ENCODE measurements around the gene TEX38.

Gene TEX38

DNA sequence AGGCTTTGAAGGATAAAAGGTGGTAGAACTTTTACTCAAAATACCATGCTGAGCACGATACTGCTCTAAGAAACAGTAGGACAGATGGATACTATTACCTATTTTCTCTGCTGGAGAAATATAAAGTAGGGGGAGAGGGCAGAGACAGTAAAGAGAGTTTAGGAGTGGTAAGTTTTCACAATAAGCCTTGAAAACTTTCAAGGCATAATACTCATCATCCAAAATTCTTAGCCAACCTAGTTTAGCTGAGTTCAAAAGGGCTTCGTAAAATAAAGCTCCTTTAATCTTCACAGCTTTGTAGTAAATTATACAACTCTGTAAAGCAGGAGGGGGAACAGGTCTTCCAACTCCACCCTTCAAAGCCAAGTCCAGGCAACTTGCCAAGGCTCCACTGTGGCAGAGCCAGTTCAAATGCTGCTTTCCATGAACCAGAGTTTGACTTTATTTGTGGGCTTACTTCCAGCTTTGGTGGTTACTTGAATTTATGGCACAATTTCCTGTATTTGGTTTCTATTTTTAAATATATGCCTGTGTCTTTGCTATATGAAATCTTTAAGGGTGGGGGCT, 15.5 kb downstream of the TEX38 start:
- H3K4me3 ChIP-seq = no peak overlapping the region
- no peak for TF ChIP-seq CTCF (IDR thresholded peaks at IDR 0.05)
- no peak for DNase-seq (ENCODE audit: low spot score)
- no peak overlapping the region for H3K27ac ChIP-seq

DNA sequence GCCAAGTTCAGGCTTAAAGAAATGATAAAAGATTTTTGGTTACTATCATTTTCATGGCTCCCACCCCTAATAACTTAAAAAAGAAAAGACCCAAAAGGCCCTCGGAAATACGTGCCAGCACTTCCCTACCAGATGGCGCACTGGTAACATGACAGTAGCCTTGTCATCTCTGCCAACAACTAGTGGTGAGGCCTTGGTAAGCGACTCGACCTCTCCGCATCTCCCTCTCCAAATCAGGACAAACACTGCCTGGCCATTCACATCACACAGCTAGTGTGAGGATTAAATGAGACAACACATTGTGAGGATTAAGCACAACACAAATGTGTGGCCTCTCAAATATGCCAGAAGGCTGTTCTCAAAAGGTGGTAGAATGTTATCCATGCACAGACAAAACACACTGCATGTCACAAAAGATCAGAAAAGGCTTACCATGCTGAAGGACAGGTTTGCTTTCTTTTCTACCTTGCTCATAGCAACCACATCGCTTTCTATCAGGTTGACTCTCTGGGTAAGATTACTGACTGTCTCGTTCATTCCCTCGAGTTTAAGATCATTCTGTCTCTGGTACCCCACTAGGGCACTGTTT, 16.4 kb downstream of the TEX38 start:
- no peak for DNase-seq (ENCODE audit: low spot score)
- Histone ChIP-seq H3K27ac (no peak overlapping the region), H3K4me3 (no peak overlapping the region)

DNA sequence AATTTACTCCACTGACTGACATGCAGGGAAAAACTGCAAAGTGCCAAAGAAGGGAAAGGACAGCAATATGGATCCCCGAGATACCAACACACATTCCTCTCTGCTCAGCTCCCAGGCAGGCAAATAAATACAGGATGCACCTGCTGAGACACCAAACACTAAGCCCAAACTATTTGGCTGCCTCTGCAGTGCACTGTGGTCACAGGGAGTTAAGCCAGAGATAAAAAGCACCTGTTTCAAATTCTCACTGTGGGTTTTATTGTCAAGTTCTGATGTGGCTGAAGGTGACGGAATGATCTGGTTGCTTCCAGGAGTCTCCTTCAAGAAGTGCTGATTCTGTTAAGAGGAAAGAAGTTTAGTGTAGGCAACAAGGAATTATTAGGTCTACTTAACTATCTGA, 17.7 kb downstream of the TEX38 start:
- Histone ChIP-seq H3K4me3 (no peak overlapping the region), H3K27ac (no peak overlapping the region)
- TF ChIP-seq CTCF (IDR thresholded peaks at IDR 0.05) = no peak
- no peak for DNase-seq (ENCODE audit: low spot score)

More for the DNA sequence above, 16.4 kb downstream of the TEX38 start:
- TF ChIP-seq CTCF (IDR thresholded peaks at IDR 0.05) = no peak

DNA sequence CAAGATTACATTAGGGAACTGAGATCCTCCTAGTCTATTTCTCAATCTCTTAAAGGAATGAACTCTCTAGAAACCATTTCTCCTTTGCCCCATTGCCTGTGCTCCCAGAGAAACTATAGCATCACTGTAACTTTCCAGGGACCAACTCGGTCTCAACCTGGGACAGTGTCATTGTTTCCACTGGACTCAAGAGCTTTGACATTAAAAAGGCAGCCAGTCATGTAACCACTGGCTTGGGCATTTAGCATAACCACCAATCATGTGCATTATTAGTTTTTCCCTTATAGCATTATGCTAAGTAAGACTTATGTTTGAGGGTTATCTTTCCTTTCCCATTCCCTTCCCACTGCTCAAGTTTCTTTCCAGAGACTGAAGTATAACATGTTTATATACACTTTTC, 18.2 kb downstream of the TEX38 start:
- Histone ChIP-seq H3K27ac (no peak overlapping the region), H3K4me3 (no peak overlapping the region)
- TF ChIP-seq CTCF (IDR thresholded peaks at IDR 0.05) = no peak
- DNase-seq (ENCODE audit: low spot score) = no peak

DNA sequence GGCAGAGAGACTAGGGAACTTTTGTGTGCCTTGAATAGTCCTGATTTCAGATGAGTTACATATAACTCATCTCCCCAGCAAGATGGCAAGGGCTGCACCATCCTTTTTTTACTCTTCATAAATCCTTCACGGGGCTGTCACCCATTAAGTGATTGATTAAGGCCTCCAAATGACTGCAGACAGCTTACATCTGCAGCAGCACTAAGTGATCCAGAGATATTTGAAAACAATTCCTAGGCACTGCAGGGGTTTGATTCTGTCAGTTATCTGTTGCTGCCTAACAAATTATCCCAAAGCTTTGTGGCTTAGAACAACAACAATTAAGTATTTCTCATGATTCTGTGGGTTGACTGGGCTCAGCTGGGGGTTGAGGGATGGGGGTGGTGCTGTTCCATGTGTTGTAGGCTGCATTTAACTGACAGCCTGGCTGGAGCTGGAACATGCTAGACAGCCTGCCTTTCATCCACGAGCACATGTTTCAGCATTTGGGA, 19.3 kb downstream of the TEX38 start:
- no peak overlapping the region for H3K27ac ChIP-seq
- no peak for TF ChIP-seq CTCF (IDR thresholded peaks at IDR 0.05)

DNA sequence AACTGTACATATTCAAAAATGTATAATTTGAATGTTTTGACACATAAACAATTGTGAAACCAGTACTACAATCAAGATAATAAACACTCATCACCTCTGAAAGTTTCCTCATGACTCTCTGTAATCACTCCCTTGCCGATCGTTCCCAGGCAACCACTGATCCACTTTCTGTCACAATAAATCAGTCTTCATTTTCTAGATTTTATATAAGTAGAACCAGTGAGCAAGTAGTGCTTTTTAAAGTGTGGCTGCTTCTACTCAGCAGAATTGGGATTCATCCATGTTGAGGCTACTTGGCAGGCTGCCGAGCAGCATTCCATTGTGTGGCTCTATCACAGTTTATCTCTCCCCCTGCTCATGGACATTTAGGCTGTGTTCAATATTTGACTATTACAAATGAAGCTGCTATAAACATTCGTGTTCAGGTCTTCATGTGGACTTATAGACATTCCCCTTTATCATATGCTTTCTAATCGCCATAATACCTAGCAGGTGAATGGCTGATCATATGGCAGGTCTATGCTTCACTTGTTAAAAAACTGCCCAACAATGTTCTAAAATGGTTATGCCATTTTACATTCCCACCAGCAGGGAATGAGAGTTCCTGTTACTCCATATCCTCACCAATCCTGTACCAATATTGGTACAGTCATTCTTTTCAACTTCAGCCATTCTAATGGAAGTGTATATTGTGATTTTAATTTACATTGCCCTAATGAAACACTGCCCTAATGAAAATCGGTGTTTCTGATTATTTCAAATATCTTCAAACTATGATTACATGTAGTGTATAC, 20.5 kb downstream of the TEX38 start:
- H3K27ac ChIP-seq = no peak overlapping the region
- TF ChIP-seq CTCF (IDR thresholded peaks at IDR 0.05) = no peak
- no peak for DNase-seq (ENCODE audit: low spot score)
- H3K4me3 ChIP-seq = no peak overlapping the region

More for the DNA sequence above, 19.3 kb downstream of the TEX38 start:
- no peak overlapping the region for H3K4me3 ChIP-seq
- DNase-seq (ENCODE audit: low spot score) = no peak
